PC-9 (cell line): ENCODE measurements around the gene NMT2. TPM values are rescaled to one million over a fixed set of nuclear protein-coding genes. Genes with fewer than 3 reads are reported as not detected.
"Not testable (repeated sequence)": the region's sequence is repeated elsewhere in the genome, so short reads cannot be mapped to it uniquely, and the experiment has no call there.

Experiments
- BruUV-seq: library from RNA; stranded (reverse); fragments of 400-500 nt; replicated peaks from 2 replicates; lab custom pipeline; 2021; lab: Mats Ljungman, UMichigan
- CTCF ChIA-PET: fragments of 300-600 bp; sonication (Branson Sonifier 250); formaldehyde crosslinking; loops from one replicate; lab custom pipeline; 2022; ENCODE audit warnings: antibody characterized with exemption; lab: Charles Lee
- POLR2A ChIA-PET: fragments of 300-600 bp; sonication (Branson Sonifier 250); formaldehyde crosslinking; loops from one replicate; lab custom pipeline; 2022; ENCODE audit warnings: antibody characterized with exemption; ENCODE audit not compliant: unreplicated experiment; lab: Charles Lee
- DNase-seq, 2 experiments: peaks; one replicate each; pipeline versions ENCODE4 v3.0.0 to v3.0.0-alpha.2; 2015 to 2022; ENCODE audit warnings: mixed read lengths in 1 of 2
- H2AFZ ChIP-seq: fragments of 200-600 bp; sonication (generic); 2 replicates; pipeline ENCODE4 v1.8.1; 2017; ENCODE audit warnings: antibody characterized with exemption
- H3F3A ChIP-seq: fragments of 200-600 bp; sonication (generic); 2 replicates; pipeline ENCODE4 v1.8.1; 2017; ENCODE audit warnings: antibody characterized with exemption, mild to moderate bottlenecking, low read depth; ENCODE audit not compliant: insufficient read depth
- H3K27ac ChIP-seq: fragments of 200-600 bp; sonication (generic); 2 replicates; pipeline ENCODE4 v1.6.1; 2016; ENCODE audit warnings: mixed run types
- H3K27me3 ChIP-seq: fragments of 200-600 bp; sonication (generic); 2 replicates; pipeline ENCODE4 v1.6.1; 2016; ENCODE audit warnings: low read depth, mixed run types; ENCODE audit not compliant: insufficient read depth
- H3K36me3 ChIP-seq: fragments of 200-600 bp; sonication (generic); 2 replicates; pipeline ENCODE4 v1.6.1; 2016; ENCODE audit warnings: low read depth, mixed run types
- H3K4me1 ChIP-seq: fragments of 200-600 bp; sonication (generic); replicated peaks from 2 replicates; pipeline ENCODE4 v1.6.1; 2016; ENCODE audit warnings: mixed run types; ENCODE audit not compliant: insufficient read depth
- H3K4me2 ChIP-seq: fragments of 200-600 bp; sonication (generic); 2 replicates; pipeline ENCODE4 v1.6.1; 2017; ENCODE audit warnings: mixed run types
- H3K4me3 ChIP-seq: fragments of 200-600 bp; sonication (generic); 2 replicates; pipeline ENCODE4 v1.6.1; 2016; ENCODE audit warnings: mixed run types
- H3K79me2 ChIP-seq: fragments of 200-600 bp; sonication (generic); 2 replicates; pipeline ENCODE4 v1.6.1; 2017; ENCODE audit warnings: low read depth, mixed run types
- H3K9me2 ChIP-seq: fragments of 200-600 bp; sonication (generic); 2 replicates; pipeline ENCODE4 v1.8.1; 2017; ENCODE audit warnings: mild to moderate bottlenecking; ENCODE audit not compliant: insufficient read depth
- H3K9me3 ChIP-seq: fragments of 200-600 bp; sonication (generic); 2 replicates; pipeline ENCODE4 v1.8.1; 2016; ENCODE audit warnings: low read depth; ENCODE audit not compliant: insufficient read depth
- H4K20me1 ChIP-seq: fragments of 200-600 bp; sonication (generic); 2 replicates; pipeline ENCODE4 v1.8.1; 2017; ENCODE audit not compliant: insufficient read depth
- EZH2 ChIP-seq: fragments of 200-600 bp; sonication (generic); IDR thresholded peaks from 2 replicates; pipeline ENCODE4 v1.8.0; 2017; ENCODE audit warnings: antibody characterized with exemption, low read depth
- intact Hi-C: fragments of 100-400 bp; cut with micrococcal nuclease; formaldehyde crosslinking; loops from one replicate; pipeline ENCODE4 v1.10.0; 2022; ENCODE audit not compliant: unreplicated experiment
- total RNA-seq: library from RNA; stranded (reverse); gene quantifications from 2 replicates; pipeline ENCODE4 v1.2.3, GENCODE V29; 2021
- TF ChIP-seq, protein P1 (sequence below): fragments of 200-600 bp; sonication (generic); conservative IDR thresholded peaks from 2 replicates; pipeline ENCODE4 v1.6.1; 2017; ENCODE audit warnings: mixed run types, antibody characterized with exemption, mild to moderate bottlenecking, moderate library complexity

NMT2 gene
- total RNA-seq, 1 experiment from 2014 or later, result 11.0 TPM

DNA sequence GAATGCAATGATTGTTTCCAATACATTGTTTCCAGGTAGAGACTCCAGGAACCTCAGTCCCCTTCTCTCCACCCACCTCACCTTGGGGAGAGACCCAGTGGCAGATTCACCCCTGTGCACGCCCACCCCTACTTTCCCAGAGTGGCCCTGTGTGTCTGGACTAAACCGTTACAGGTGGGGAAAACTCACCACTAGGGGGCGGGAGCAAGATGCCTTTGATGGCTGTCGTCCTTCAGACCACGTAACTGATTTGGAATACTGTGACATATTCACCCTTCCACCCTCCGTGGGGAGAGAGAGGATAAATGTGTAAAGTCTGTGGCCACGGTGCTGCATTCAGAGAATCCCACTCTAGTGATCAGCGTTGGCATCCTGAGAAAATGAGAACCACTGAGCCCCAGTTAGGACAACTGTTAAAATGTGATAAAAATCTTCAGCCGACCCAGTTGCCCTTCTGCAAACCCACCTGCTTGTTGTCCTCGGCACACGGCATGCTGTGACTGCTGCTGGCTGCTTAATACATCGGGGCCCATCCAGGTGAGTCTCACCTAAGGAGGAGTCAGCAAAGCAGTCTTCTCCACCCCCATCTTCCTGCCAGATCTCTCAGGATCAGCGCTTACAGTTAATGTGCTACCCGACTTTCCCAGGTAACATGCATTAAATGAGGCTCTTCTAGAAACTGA lies 41.5 kb upstream of the NMT2 start:
- no peaks in the 10 kb centered on the region for H3K9me2 ChIP-seq
- H3K27ac ChIP-seq, result no peak overlapping the region
- no peaks in the 10 kb centered on the region for H4K20me1 ChIP-seq
- no peaks in the 10 kb centered on the region for H3K4me1 ChIP-seq
- no TSS peak for BruUV-seq
- H3F3A ChIP-seq, result no peaks in the 10 kb centered on the region
- peak in 1 of 2 experiments; percentile 41 for DNase-seq
- no peaks in the 10 kb centered on the region for H3K79me2 ChIP-seq
- H2AFZ ChIP-seq, result no peak overlapping the region
- intact Hi-C loops, result no loop called here
- no peak overlapping the region for H3K4me3 ChIP-seq
- ChIA-PET POLR2A (no interaction called here), CTCF (no interaction called here)
- TF ChIP-seq, protein P1, sequence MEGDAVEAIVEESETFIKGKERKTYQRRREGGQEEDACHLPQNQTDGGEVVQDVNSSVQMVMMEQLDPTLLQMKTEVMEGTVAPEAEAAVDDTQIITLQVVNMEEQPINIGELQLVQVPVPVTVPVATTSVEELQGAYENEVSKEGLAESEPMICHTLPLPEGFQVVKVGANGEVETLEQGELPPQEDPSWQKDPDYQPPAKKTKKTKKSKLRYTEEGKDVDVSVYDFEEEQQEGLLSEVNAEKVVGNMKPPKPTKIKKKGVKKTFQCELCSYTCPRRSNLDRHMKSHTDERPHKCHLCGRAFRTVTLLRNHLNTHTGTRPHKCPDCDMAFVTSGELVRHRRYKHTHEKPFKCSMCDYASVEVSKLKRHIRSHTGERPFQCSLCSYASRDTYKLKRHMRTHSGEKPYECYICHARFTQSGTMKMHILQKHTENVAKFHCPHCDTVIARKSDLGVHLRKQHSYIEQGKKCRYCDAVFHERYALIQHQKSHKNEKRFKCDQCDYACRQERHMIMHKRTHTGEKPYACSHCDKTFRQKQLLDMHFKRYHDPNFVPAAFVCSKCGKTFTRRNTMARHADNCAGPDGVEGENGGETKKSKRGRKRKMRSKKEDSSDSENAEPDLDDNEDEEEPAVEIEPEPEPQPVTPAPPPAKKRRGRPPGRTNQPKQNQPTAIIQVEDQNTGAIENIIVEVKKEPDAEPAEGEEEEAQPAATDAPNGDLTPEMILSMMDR, result peak; percentile 77
- TF ChIP-seq EZH2, result no peak
- no peaks in the 10 kb centered on the region for H3K36me3 ChIP-seq
- H3K27me3 ChIP-seq, result peaks cover 9% of the 10 kb centered on the region; the same call in 1 of the 2 replicates
- H3K9me3 ChIP-seq, result no peaks in the 10 kb centered on the region
- no peak overlapping the region for H3K4me2 ChIP-seq

DNA sequence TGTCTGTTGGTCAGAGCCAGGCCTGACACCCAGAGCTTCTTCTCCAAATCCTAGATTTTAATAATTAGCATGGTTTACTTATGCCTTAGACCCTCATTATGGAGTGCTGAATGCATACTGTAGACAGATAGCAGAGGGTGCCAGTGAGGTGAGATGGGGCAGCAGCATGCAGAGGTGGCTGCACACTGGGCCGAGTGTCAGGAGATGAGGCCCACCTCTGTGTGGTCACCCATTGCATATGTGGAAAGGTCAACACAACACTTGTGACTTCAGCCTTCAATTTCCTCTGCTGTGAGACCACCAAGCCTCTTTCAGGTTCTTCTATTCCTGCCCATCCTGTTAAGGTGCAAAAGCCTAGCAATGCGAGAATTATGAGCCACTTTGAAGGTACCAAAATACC lies 39.7 kb upstream of the NMT2 start:
- POLR2A ChIA-PET, result no interaction called here
- CTCF ChIA-PET, result no interaction called here
- no peak for TF ChIP-seq EZH2
- TF ChIP-seq, protein P1, result no peak

DNA sequence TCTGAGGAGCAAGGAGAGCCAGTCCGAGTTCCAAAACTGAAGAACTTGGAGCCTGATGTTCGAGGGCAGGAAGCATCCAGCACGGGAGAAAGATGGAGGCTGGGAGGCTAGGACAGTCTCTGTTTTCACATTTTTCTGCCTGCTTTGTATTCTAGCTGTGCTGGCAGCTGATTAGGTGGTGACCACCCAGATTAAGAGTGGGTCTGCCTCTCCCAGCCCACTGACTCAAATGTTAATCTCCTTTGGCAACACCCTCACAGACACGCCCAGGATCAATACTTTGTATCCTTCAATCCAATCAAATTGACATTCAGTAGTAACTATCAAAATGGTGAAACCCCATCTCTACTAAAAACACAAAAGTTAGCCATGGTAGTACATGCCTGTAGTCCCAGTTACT lies 38.9 kb upstream of the NMT2 start:
- DNase-seq, H3K9me3 ChIP-seq, H3K27me3 ChIP-seq, H3K79me2 ChIP-seq, H3K36me3 ChIP-seq, H4K20me1 ChIP-seq, CTCF ChIA-PET, intact Hi-C loops, H3K4me3 ChIP-seq, H3K9me2 ChIP-seq, POLR2A ChIA-PET, H3K4me2 ChIP-seq, H2AFZ ChIP-seq, H3K4me1 ChIP-seq, H3K27ac ChIP-seq, H3F3A ChIP-seq, BruUV-seq: not testable (repeated sequence)

More for the DNA sequence above, 39.7 kb upstream of the NMT2 start:
- BruUV-seq, result no TSS peak
- Histone ChIP-seq H3K4me3 (no peak overlapping the region), H2AFZ (no peak overlapping the region), H4K20me1 (no peaks in the 10 kb centered on the region), H3K36me3 (no peaks in the 10 kb centered on the region), H3K4me2 (no peak overlapping the region), H3K79me2 (no peaks in the 10 kb centered on the region), H3K4me1 (no peaks in the 10 kb centered on the region), H3K27ac (no peak overlapping the region), H3K9me2 (no peaks in the 10 kb centered on the region), H3K9me3 (no peaks in the 10 kb centered on the region), H3F3A (no peaks in the 10 kb centered on the region), H3K27me3 (no peaks in the 10 kb centered on the region)
- DNase-seq, result no peak
- intact Hi-C loops, result no loop called here

DNA sequence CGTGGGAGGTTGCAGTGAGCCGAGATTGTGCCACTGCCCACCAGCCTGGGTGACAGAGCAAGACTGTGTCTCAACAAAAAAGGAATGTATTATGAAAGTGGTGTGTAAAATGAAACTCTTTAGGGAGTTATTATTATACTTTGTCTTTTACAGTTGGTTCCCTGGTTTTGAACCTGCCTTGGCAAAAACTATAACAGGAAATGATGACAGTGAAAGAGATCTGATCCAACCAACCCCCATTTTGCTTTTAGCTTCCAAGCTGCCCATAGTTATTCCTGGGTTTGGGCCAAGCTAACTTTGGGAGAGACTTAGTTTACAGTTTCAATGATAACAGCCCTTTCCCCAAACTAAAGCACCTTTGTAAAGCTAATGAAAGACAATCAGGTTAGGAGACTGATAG lies 34.1 kb upstream of the NMT2 start:
- intact Hi-C loops, result no loop called here
- TF ChIP-seq EZH2, result no peak
- TF ChIP-seq, protein P1, result no peak
- Histone ChIP-seq H3K9me3 (no peaks in the 10 kb centered on the region), H3K4me1 (peaks cover 28% of the 10 kb centered on the region), H3K9me2 (no peaks in the 10 kb centered on the region), H3K4me2 (no peak overlapping the region), H3K36me3 (no peaks in the 10 kb centered on the region), H3K27me3 (no peaks in the 10 kb centered on the region), H2AFZ (no peak overlapping the region), H3K4me3 (no peak overlapping the region), H3K79me2 (no peaks in the 10 kb centered on the region), H3F3A (peaks cover 15% of the 10 kb centered on the region), H3K27ac (peak overlapping the region; percentile 72; the same call in 1 of the 2 replicates), H4K20me1 (no peaks in the 10 kb centered on the region)
- DNase-seq, result no peak
- POLR2A ChIA-PET, result no interaction called here
- CTCF ChIA-PET, result no interaction called here
- no TSS peak for BruUV-seq

DNA sequence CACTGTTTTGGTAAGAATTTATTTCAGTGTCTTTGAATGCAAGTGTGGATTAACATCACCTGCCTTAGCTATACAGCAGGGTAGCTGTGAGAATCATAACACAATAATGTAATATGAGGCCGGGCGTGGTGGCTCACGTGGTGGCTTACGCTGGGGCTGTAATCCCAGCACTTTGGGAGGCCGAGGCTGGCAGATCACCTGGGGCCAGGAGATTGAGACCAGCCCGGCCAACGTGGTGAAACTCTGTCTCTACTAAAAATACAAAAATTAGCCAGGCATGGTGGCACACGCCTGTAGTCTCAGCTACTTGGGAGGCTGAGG lies 33.8 kb upstream of the NMT2 start:
- not testable (repeated sequence) for H3K36me3 ChIP-seq
- Histone ChIP-seq H3K4me2 (peak overlapping the region; percentile 44), H3K4me1 (peaks cover 28% of the 10 kb centered on the region)

More for the DNA sequence above, 33.8 kb upstream of the NMT2 start:
- CTCF ChIA-PET, H3K9me2 ChIP-seq, H4K20me1 ChIP-seq, H3K79me2 ChIP-seq, H2AFZ ChIP-seq, BruUV-seq, POLR2A ChIA-PET, DNase-seq, H3K4me3 ChIP-seq, H3K27me3 ChIP-seq, intact Hi-C loops, H3K9me3 ChIP-seq: not testable (repeated sequence)
- peaks cover 15% of the 10 kb centered on the region for H3F3A ChIP-seq
- H3K27ac ChIP-seq, result peak overlapping the region; percentile 72
